Globus pallidus (tissue), 1 donor: ENCODE data around the gene CEMIP.

ENCODE experiments used
- DNase-seq: peaks from one replicate; pipeline ENCODE4 v3.0.0-alpha.2; 2015; ENCODE audit warnings: low spot score

Gene CEMIP

GRCh38 chr15:80822676-80823075 is 43.5 kb downstream of the CEMIP start:
- DNase-seq = no peak

GRCh38 chr15:80823120-80823519 is 44.0 kb downstream of the CEMIP start:
- DNase-seq = no peak

GRCh38 chr15:80823995-80824394 is 44.8 kb downstream of the CEMIP start:
- DNase-seq = no peak

- DNase-seq = no peak
Observed at GRCh38 chr15:80825361-80826030, 46.3 kb downstream of the CEMIP start.

GRCh38 chr15:80828796-80829195 is 49.6 kb downstream of the CEMIP start:
- no peak for DNase-seq

- DNase-seq = no peak
Observed at GRCh38 chr15:80830677-80831076, 51.5 kb downstream of the CEMIP start.

GRCh38 chr15:80831192-80831591 is 52.0 kb downstream of the CEMIP start:
- DNase-seq = no peak

GRCh38 chr15:80831606-80832224 is 52.5 kb downstream of the CEMIP start:
- no peak for DNase-seq

- no peak for DNase-seq
Observed at GRCh38 chr15:80832686-80833085, 53.5 kb downstream of the CEMIP start.

GRCh38 chr15:80834402-80834801 is 55.2 kb downstream of the CEMIP start:
- no peak for DNase-seq

- DNase-seq = no peak
Observed at GRCh38 chr15:80834906-80835305, 55.7 kb downstream of the CEMIP start.

- no peak for DNase-seq
Observed at GRCh38 chr15:80835336-80835735, 56.2 kb downstream of the CEMIP start.

- DNase-seq = no peak
Observed at GRCh38 chr15:80836223-80836622, 57.1 kb downstream of the CEMIP start.

GRCh38 chr15:80837006-80837405 is 57.8 kb downstream of the CEMIP start:
- DNase-seq = no peak

- DNase-seq = no peak
Observed at GRCh38 chr15:80838012-80838411, 58.8 kb downstream of the CEMIP start.

- no peak for DNase-seq
Observed at GRCh38 chr15:80838666-80839065, 59.5 kb downstream of the CEMIP start.

GRCh38 chr15:80839764-80840130 is 60.6 kb downstream of the CEMIP start:
- DNase-seq = no peak

- DNase-seq = peak; percentile 35
Observed at GRCh38 chr15:80840182-80841130, 61.3 kb downstream of the CEMIP start.

GRCh38 chr15:80841541-80841940 is 62.4 kb downstream of the CEMIP start:
- DNase-seq = no peak

- no peak for DNase-seq
Observed at GRCh38 chr15:80844011-80844732, 65.0 kb downstream of the CEMIP start.

- no peak for DNase-seq
Observed at GRCh38 chr15:80846031-80846815, 67.1 kb downstream of the CEMIP start.
